Lower leg skin (tissue), 4 donors: ENCODE measurements around the gene EPYC. TPM values are rescaled to one million over a fixed set of nuclear protein-coding genes. Genes with fewer than 3 reads are reported as not detected.

Source experiments
- DNase-seq, 2 donors: peaks; one replicate each; pipeline ENCODE4 v3.0.0-alpha.2; 2019; ENCODE audit warnings: low spot score in 2 of 2
- H3K4me3 ChIP-seq: fragments of 200-600 bp; sonication (generic); 2 replicates; pipeline ENCODE4 v1.5.1; 2017; ENCODE audit warnings: mild to moderate bottlenecking, low read depth; ENCODE audit not compliant: poor library complexity, severe bottlenecking
- CTCF ChIP-seq, 3 donors: fragments of 450-650 bp; IDR thresholded peaks; one replicate each; pipeline ENCODE4 v1.5.1; 2016; ENCODE audit warnings: antibody characterized with exemption in 3 of 3, mild to moderate bottlenecking in 3 of 3, moderate library complexity in 2 of 3
- POLR2A ChIP-seq, 2 donors: fragments of 450-650 bp; IDR thresholded peaks; one replicate each; pipeline ENCODE4 v1.6.1; 2016 to 2017; ENCODE audit warnings: antibody characterized with exemption in 2 of 2, mild to moderate bottlenecking in 1 of 2, moderate library complexity in 1 of 2
- WGBS, 2 donors: methylation state at CpG; one replicate each; pipeline ENCODE4 v1.1.5; 2018; 5-methylcytosine and 5-hydroxymethylcytosine counted together
- intact Hi-C: fragments of 100-400 bp; cut with DNase I; formaldehyde crosslinking; loops from one replicate; pipeline ENCODE4 v1.15.0; 2023; ENCODE audit warnings: low total_unique reads
- total RNA-seq, 4 donors: library from RNA; depleted of rRNA; stranded (reverse); fragments of >200 nt; gene quantifications; one replicate each; pipeline ENCODE4 v1.1.0, GENCODE V29; 2016

Gene EPYC
- total RNA-seq, 4 donors from 2014 or later = not detected

GRCh38 chr12:91003737-91004136 is 1.0 kb downstream of the EPYC start:
- H3K4me3 ChIP-seq = no peak overlapping the region
- no peak for DNase-seq
- TF ChIP-seq CTCF (IDR thresholded peaks at IDR 0.05) (no peak), POLR2A (IDR thresholded peaks at IDR 0.05) (no peak)
- intact Hi-C loops = no loop called here

- intact Hi-C loops = no loop called here
- 23 to 29% methylated on average over 1 of the region's 1 CpG for WGBS, 2 donors
These were observed 3.5 kb downstream of the EPYC start for GRCh38 chr12:91001306-91001705.

GRCh38 chr12:90999966-91000365 is 4.8 kb downstream of the EPYC start:
- no peak for DNase-seq
- 75 to 79% methylated on average over 2 of the region's 2 CpGs for WGBS, 2 donors
- no peak overlapping the region for H3K4me3 ChIP-seq
- intact Hi-C loops = no loop called here
- no peak for TF ChIP-seq CTCF (IDR thresholded peaks at IDR 0.05)
- TF ChIP-seq POLR2A (IDR thresholded peaks at IDR 0.05) = no peak

More at GRCh38 chr12:91001306-91001705, 3.5 kb downstream of the EPYC start:
- DNase-seq = no peak
- TF ChIP-seq CTCF (IDR thresholded peaks at IDR 0.05) (no peak), POLR2A (IDR thresholded peaks at IDR 0.05) (no peak)
- no peak overlapping the region for H3K4me3 ChIP-seq

- intact Hi-C loops = no loop called here
- no peak for DNase-seq
- WGBS, 2 donors = 91 to 94% methylated on average over 2 of the region's 2 CpGs
- no peak overlapping the region for H3K4me3 ChIP-seq
- TF ChIP-seq POLR2A (IDR thresholded peaks at IDR 0.05) (no peak), CTCF (IDR thresholded peaks at IDR 0.05) (no peak)
These were observed 5.2 kb downstream of the EPYC start for GRCh38 chr12:90999527-90999926.

GRCh38 chr12:90995010-90995409 is 9.8 kb downstream of the EPYC start:
- 67 to 71% methylated on average over 2 of the region's 2 CpGs for WGBS, 2 donors
- TF ChIP-seq POLR2A (IDR thresholded peaks at IDR 0.05) (no peak), CTCF (IDR thresholded peaks at IDR 0.05) (no peak)
- intact Hi-C loops = no loop called here
- DNase-seq = no peak
- H3K4me3 ChIP-seq = no peak overlapping the region

- no peak overlapping the region for H3K4me3 ChIP-seq
- TF ChIP-seq CTCF (IDR thresholded peaks at IDR 0.05) (no peak), POLR2A (IDR thresholded peaks at IDR 0.05) (no peak)
- DNase-seq = no peak
- WGBS, 2 donors = 82 to 89% methylated on average over 3 of the region's 3 CpGs
- intact Hi-C loops = no loop called here
These were observed 12.8 kb downstream of the EPYC start for GRCh38 chr12:90991952-90992465.
